ENCODE data around the gene OR6B1.
"Not testable (repeated sequence)": the region's sequence is repeated elsewhere in the genome, so short reads cannot be mapped to it uniquely, and the experiment has no call there.

Gene OR6B1

GRCh38 chr7:143993924-143994323 is 6.2 kb upstream of the OR6B1 start:
- no peak for DNase-seq
- in situ Hi-C loops (cut with MboI; ENCODE audit: low pct_unique_long_range_greater_than_20kb, low sequenced_read_pairs) = no loop called here

- in situ Hi-C loops (cut with MboI; ENCODE audit: low pct_unique_long_range_greater_than_20kb, low sequenced_read_pairs) = no loop called here
- DNase-seq = no peak
Observed at GRCh38 chr7:144001543-144001942, 1.4 kb downstream of the OR6B1 start.

GRCh38 chr7:144004703-144005102 is 4.6 kb downstream of the OR6B1 start:
- in situ Hi-C loops (cut with MboI; ENCODE audit: low pct_unique_long_range_greater_than_20kb, low sequenced_read_pairs) = no loop called here
- DNase-seq = no peak

- in situ Hi-C loops (cut with MboI; ENCODE audit: low pct_unique_long_range_greater_than_20kb, low sequenced_read_pairs) = no loop called here
- DNase-seq = no peak
Observed at GRCh38 chr7:144006029-144006691, 6.0 kb downstream of the OR6B1 start.

- in situ Hi-C loops (cut with MboI; ENCODE audit: low pct_unique_long_range_greater_than_20kb, low sequenced_read_pairs) = no loop called here
Observed at GRCh38 chr7:144006692-144007042, 6.5 kb downstream of the OR6B1 start.

GRCh38 chr7:144009361-144009760 is 9.2 kb downstream of the OR6B1 start:
- no peak for DNase-seq
- in situ Hi-C loops (cut with MboI; ENCODE audit: low pct_unique_long_range_greater_than_20kb, low sequenced_read_pairs) = no loop called here

More at GRCh38 chr7:144006692-144007042, 6.5 kb downstream of the OR6B1 start:
- DNase-seq = no peak

- in situ Hi-C loops (cut with MboI; ENCODE audit: low pct_unique_long_range_greater_than_20kb, low sequenced_read_pairs) = not testable (repeated sequence)
- peak; percentile 40 for DNase-seq
Observed at GRCh38 chr7:144010061-144010460, 9.9 kb downstream of the OR6B1 start.

- DNase-seq; in situ Hi-C loops (cut with MboI; ENCODE audit: low pct_unique_long_range_greater_than_20kb, low sequenced_read_pairs): not testable (repeated sequence)
Observed at GRCh38 chr7:144010821-144011220, 10.7 kb downstream of the OR6B1 start.

GRCh38 chr7:144011458-144012230 is 11.5 kb downstream of the OR6B1 start:
- peak; percentile 9 for DNase-seq
- in situ Hi-C loops (cut with MboI; ENCODE audit: low pct_unique_long_range_greater_than_20kb, low sequenced_read_pairs) = no loop called here

GRCh38 chr7:144018065-144018464 is 17.9 kb downstream of the OR6B1 start:
- no peak for DNase-seq
- in situ Hi-C loops (cut with MboI; ENCODE audit: low pct_unique_long_range_greater_than_20kb, low sequenced_read_pairs) = no loop called here

GRCh38 chr7:144019457-144019856 is 19.3 kb downstream of the OR6B1 start:
- DNase-seq = no peak
- in situ Hi-C loops (cut with MboI; ENCODE audit: low pct_unique_long_range_greater_than_20kb, low sequenced_read_pairs) = no loop called here

GRCh38 chr7:144020340-144020739 is 20.2 kb downstream of the OR6B1 start:
- in situ Hi-C loops (cut with MboI; ENCODE audit: low pct_unique_long_range_greater_than_20kb, low sequenced_read_pairs) = no loop called here
- no peak for DNase-seq

- no peak for DNase-seq
- in situ Hi-C loops (cut with MboI; ENCODE audit: low pct_unique_long_range_greater_than_20kb, low sequenced_read_pairs) = no loop called here
Observed at GRCh38 chr7:144022169-144022568, 22.0 kb downstream of the OR6B1 start.

GRCh38 chr7:144023171-144023827 is 23.2 kb downstream of the OR6B1 start:
- DNase-seq = no peak
- in situ Hi-C loops (cut with MboI; ENCODE audit: low pct_unique_long_range_greater_than_20kb, low sequenced_read_pairs) = no loop called here

- in situ Hi-C loops (cut with MboI; ENCODE audit: low pct_unique_long_range_greater_than_20kb, low sequenced_read_pairs) = no loop called here
- no peak for DNase-seq
Observed at GRCh38 chr7:144024213-144024612, 24.1 kb downstream of the OR6B1 start.

- in situ Hi-C loops (cut with MboI; ENCODE audit: low pct_unique_long_range_greater_than_20kb, low sequenced_read_pairs) = no loop called here
- no peak for DNase-seq
Observed at GRCh38 chr7:144026203-144026883, 26.2 kb downstream of the OR6B1 start.

- in situ Hi-C loops (cut with MboI; ENCODE audit: low pct_unique_long_range_greater_than_20kb, low sequenced_read_pairs) = no loop called here
- peak; percentile 14 for DNase-seq
Observed at GRCh38 chr7:144027070-144027469, 26.9 kb downstream of the OR6B1 start.

- no peak for DNase-seq
- in situ Hi-C loops (cut with MboI; ENCODE audit: low pct_unique_long_range_greater_than_20kb, low sequenced_read_pairs) = no loop called here
Observed at GRCh38 chr7:144027974-144028373, 27.9 kb downstream of the OR6B1 start.

- in situ Hi-C loops (cut with MboI; ENCODE audit: low pct_unique_long_range_greater_than_20kb, low sequenced_read_pairs) = no loop called here
- DNase-seq = no peak
Observed at GRCh38 chr7:144028547-144028946, 28.4 kb downstream of the OR6B1 start.

GRCh38 chr7:144032516-144032915 is 32.4 kb downstream of the OR6B1 start:
- in situ Hi-C loops (cut with MboI; ENCODE audit: low pct_unique_long_range_greater_than_20kb, low sequenced_read_pairs) = no loop called here
- no peak for DNase-seq

All from KBM-7 (cell line).